ENCODE measurements around the gene GPRC5C. TPM values are rescaled to one million over a fixed set of nuclear protein-coding genes. Genes with fewer than 3 reads are reported as not detected.
A peak's percentile ranks its signal among the peaks of the same experiment; 100 is the strongest.

GPRC5C gene
- total and polyA plus RNA-seq, 9 of the 15 experiments (the other 6 are each of a cell fraction or from before 2014, with no cell fraction given), result 0.28 to 9.0 (median 4.1) TPM

DNA sequence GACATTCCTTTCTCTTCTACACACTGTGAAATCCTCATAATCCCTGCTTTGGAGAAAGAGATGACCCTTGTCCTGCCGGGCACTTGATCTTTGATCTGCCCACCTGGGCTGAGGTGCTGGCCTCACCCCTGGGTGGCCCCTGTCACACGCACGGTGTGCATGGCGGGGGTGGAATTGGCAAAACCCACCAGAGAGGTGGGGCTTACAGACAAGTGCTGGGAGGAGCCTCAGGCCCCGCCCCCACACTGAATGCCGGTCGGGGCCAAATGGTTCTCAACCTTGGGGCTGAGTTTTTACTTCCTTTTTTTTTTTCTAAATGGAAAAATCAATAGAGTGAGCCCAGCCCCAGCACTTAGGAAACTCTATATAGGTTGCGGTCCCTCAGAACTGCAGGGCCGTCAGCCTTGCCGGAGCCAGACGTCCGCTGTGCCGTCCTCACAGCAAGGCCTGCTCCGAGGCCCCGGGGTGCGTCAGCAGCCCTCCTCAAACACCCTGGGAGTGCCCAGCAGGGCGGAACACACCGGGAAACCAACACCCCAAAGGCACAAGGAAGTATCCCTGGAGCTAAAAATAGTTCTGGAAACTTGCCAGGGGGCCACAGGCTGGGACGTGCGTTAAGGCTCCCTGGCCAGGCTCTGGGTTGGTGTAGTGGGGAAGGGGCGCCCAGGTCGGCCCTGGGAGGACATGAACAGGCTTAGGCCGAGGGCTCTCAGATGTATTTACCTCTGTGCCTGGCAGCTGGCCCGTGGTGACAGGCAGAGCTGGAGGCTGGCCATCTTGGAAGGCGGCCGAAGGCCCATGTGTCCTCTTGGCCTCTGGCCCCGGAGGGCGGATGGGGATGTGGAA, 11.0 kb downstream of the GPRC5C start (continued):
- peak; percentile 44; the same call in 1 of the 2 replicates for TF ChIP-seq ZNF592 (IDR thresholded peaks at IDR 0.05)
- TF ChIP-seq, protein P1, sequence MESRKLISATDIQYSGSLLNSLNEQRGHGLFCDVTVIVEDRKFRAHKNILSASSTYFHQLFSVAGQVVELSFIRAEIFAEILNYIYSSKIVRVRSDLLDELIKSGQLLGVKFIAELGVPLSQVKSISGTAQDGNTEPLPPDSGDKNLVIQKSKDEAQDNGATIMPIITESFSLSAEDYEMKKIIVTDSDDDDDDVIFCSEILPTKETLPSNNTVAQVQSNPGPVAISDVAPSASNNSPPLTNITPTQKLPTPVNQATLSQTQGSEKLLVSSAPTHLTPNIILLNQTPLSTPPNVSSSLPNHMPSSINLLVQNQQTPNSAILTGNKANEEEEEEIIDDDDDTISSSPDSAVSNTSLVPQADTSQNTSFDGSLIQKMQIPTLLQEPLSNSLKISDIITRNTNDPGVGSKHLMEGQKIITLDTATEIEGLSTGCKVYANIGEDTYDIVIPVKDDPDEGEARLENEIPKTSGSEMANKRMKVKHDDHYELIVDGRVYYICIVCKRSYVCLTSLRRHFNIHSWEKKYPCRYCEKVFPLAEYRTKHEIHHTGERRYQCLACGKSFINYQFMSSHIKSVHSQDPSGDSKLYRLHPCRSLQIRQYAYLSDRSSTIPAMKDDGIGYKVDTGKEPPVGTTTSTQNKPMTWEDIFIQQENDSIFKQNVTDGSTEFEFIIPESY (CRISPR knock-in tag; IDR thresholded peaks at IDR 0.05), result peak; percentile 31; the same call in 1 of the 2 replicates
- TF ChIP-seq KAT7 (CRISPR knock-in tag; IDR thresholded peaks at IDR 0.05; ENCODE audit: borderline replicate concordance), result peak; percentile 75; the same call in 1 of the 2 replicates
- peak; percentile 76 to 82; a peak in 3 of 4 replicates for TF ChIP-seq FOXA3 (CRISPR knock-in tag; conservative IDR thresholded peaks at IDR 0.05 in 1 of 2, IDR thresholded peaks at IDR 0.05 in 1 of 2)
- no peak for TF ChIP-seq MBD2 (IDR thresholded peaks at IDR 0.05; ENCODE audit: borderline replicate concordance, low read depth)
- TF ChIP-seq KAT8 (IDR thresholded peaks at IDR 0.05; ENCODE audit: low read depth), result no peak
- TF ChIP-seq, protein P2, sequence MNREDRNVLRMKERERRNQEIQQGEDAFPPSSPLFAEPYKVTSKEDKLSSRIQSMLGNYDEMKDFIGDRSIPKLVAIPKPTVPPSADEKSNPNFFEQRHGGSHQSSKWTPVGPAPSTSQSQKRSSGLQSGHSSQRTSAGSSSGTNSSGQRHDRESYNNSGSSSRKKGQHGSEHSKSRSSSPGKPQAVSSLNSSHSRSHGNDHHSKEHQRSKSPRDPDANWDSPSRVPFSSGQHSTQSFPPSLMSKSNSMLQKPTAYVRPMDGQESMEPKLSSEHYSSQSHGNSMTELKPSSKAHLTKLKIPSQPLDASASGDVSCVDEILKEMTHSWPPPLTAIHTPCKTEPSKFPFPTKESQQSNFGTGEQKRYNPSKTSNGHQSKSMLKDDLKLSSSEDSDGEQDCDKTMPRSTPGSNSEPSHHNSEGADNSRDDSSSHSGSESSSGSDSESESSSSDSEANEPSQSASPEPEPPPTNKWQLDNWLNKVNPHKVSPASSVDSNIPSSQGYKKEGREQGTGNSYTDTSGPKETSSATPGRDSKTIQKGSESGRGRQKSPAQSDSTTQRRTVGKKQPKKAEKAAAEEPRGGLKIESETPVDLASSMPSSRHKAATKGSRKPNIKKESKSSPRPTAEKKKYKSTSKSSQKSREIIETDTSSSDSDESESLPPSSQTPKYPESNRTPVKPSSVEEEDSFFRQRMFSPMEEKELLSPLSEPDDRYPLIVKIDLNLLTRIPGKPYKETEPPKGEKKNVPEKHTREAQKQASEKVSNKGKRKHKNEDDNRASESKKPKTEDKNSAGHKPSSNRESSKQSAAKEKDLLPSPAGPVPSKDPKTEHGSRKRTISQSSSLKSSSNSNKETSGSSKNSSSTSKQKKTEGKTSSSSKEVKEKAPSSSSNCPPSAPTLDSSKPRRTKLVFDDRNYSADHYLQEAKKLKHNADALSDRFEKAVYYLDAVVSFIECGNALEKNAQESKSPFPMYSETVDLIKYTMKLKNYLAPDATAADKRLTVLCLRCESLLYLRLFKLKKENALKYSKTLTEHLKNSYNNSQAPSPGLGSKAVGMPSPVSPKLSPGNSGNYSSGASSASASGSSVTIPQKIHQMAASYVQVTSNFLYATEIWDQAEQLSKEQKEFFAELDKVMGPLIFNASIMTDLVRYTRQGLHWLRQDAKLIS (CRISPR knock-in tag; IDR thresholded peaks at IDR 0.05), result 0 out of 2 replicates have a peak, but pooled peaks have one; percentile 43
- no peak for TF ChIP-seq NR2C2 (CRISPR knock-in tag; IDR thresholded peaks at IDR 0.05)
- 0 out of 2 replicates have a peak, but pooled peaks have one; percentile 17 for TF ChIP-seq NR2C2 (tag; IDR thresholded peaks at IDR 0.05)
- peak; percentile 85 for TF ChIP-seq MEF2D (tag; conservative IDR thresholded peaks at IDR 0.05; ENCODE audit: low read depth)
- TF ChIP-seq, protein P3, sequence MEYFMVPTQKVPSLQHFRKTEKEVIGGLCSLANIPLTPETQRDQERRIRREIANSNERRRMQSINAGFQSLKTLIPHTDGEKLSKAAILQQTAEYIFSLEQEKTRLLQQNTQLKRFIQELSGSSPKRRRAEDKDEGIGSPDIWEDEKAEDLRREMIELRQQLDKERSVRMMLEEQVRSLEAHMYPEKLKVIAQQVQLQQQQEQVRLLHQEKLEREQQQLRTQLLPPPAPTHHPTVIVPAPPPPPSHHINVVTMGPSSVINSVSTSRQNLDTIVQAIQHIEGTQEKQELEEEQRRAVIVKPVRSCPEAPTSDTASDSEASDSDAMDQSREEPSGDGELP (CRISPR knock-in tag; IDR thresholded peaks at IDR 0.05; ENCODE audit: borderline replicate concordance), result peak; percentile 67; the same call in 1 of the 2 replicates
- 0 out of 2 replicates have a peak, but pooled peaks have one; percentile 7 for TF ChIP-seq RFX7 (CRISPR knock-in tag; IDR thresholded peaks at IDR 0.05)
- peak; percentile 47; the same call in 1 of the 2 replicates for TF ChIP-seq POLR2G (IDR thresholded peaks at IDR 0.05; ENCODE audit: low read depth, low read length)
- TF ChIP-seq PHF8 (IDR thresholded peaks at IDR 0.05; ENCODE audit: borderline replicate concordance, low read length), result peak; percentile 64; the same call in 1 of the 2 replicates
